MM.1S (cell line): Measurements from ENCODE around the gene HRNR.

ENCODE experiments used
- DNase-seq: peaks from one replicate; pipeline ENCODE4 v3.0.0-alpha.2; 2015
- H2AFZ ChIP-seq: fragments of 300-600 bp; sonication (generic); 2 replicates; pipeline ENCODE4 v1.6.0; 2016; ENCODE audit warnings: antibody characterized with exemption, low read length
- H3F3A ChIP-seq: fragments of 300-600 bp; sonication (generic); 2 replicates; pipeline ENCODE4 v1.6.1; 2016; ENCODE audit warnings: mild to moderate bottlenecking, antibody characterized with exemption, low read length, moderate library complexity, mixed read lengths; ENCODE audit not compliant: insufficient read depth
- H3K27ac ChIP-seq: fragments of 300-600 bp; sonication (generic); 2 replicates; pipeline ENCODE4 v1.5.1; 2016; ENCODE audit warnings: mild to moderate bottlenecking, low read length
- H3K27me3 ChIP-seq: fragments of 300-600 bp; sonication (generic); replicated peaks from 2 replicates; pipeline ENCODE4 v1.6.0; 2016; ENCODE audit warnings: low read length; ENCODE audit not compliant: insufficient read depth
- H3K36me3 ChIP-seq: fragments of 300-600 bp; sonication (generic); replicated peaks from 2 replicates; pipeline ENCODE4 v1.6.1; 2016; ENCODE audit warnings: mild to moderate bottlenecking, low read length, mixed read lengths; ENCODE audit not compliant: insufficient read depth
- H3K4me1 ChIP-seq: fragments of 300-600 bp; sonication (generic); 2 replicates; pipeline ENCODE4 v1.6.1; 2016; ENCODE audit warnings: low read length, mixed read lengths
- H3K4me2 ChIP-seq: fragments of 300-600 bp; sonication (generic); 2 replicates; pipeline ENCODE4 v1.6.0; 2016; ENCODE audit warnings: low read depth, low read length
- H3K4me3 ChIP-seq: fragments of 300-600 bp; sonication (generic); 2 replicates; pipeline ENCODE4 v1.5.1; 2016; ENCODE audit warnings: low read length, mixed read lengths
- H3K79me2 ChIP-seq: fragments of 300-600 bp; sonication (generic); 2 replicates; pipeline ENCODE4 v1.6.1; 2016; ENCODE audit warnings: mixed run types, low read length, mixed read lengths
- H3K9ac ChIP-seq: fragments of 300-600 bp; sonication (generic); 2 replicates; pipeline ENCODE4 v1.6.1; 2016; ENCODE audit warnings: low read length, mixed read lengths
- H3K9me2 ChIP-seq: fragments of 300-600 bp; sonication (generic); replicated peaks from 2 replicates; pipeline ENCODE4 v1.6.1; 2016; ENCODE audit warnings: mild to moderate bottlenecking, low read length, mixed read lengths; ENCODE audit not compliant: insufficient read depth
- H3K9me3 ChIP-seq: fragments of 300-600 bp; sonication (generic); replicated peaks from 2 replicates; pipeline ENCODE4 v1.6.1; 2016; ENCODE audit warnings: mild to moderate bottlenecking, low read length, mixed read lengths; ENCODE audit not compliant: insufficient read depth
- H4K20me1 ChIP-seq: fragments of 300-600 bp; sonication (generic); 2 replicates; pipeline ENCODE4 v1.6.1; 2016; ENCODE audit warnings: mild to moderate bottlenecking, low read length, moderate library complexity, mixed read lengths; ENCODE audit not compliant: insufficient read depth
- CTCF ChIP-seq: fragments of 300-600 bp; sonication (generic); IDR thresholded peaks from 2 replicates; pipeline ENCODE4 v1.5.1; 2016; ENCODE audit warnings: antibody characterized with exemption, low read length, mixed read lengths
- EZH2 ChIP-seq: fragments of 300-600 bp; sonication (generic); optimal IDR thresholded peaks from 2 replicates; pipeline ENCODE3; 2017; ENCODE audit warnings: low read depth, mild to moderate bottlenecking, antibody characterized with exemption, low read length, mixed read lengths
- EZH2phosphoT487 ChIP-seq: fragments of 300-600 bp; sonication (generic); IDR thresholded peaks from 2 replicates; pipeline ENCODE4 v1.6.1; 2018; ENCODE audit warnings: antibody characterized with exemption, low read length

HRNR gene

GRCh38 chr1:152190589-152190988, 33.4 kb downstream of the HRNR start:
- TF ChIP-seq EZH2 (no peak), EZH2phosphoT487 (no peak), CTCF (no peak)
- no peak overlapping the region for H3K4me3 ChIP-seq
- H3K9ac ChIP-seq, result no peak overlapping the region
- H3K9me2 ChIP-seq, result no peaks in the 10 kb centered on the region
- no peak overlapping the region for H3K27ac ChIP-seq
- H3K9me3 ChIP-seq, result no peaks in the 10 kb centered on the region
- peaks cover 30% of the 10 kb centered on the region for H3K27me3 ChIP-seq
- H3K79me2 ChIP-seq, result no peaks in the 10 kb centered on the region
- no peaks in the 10 kb centered on the region for H3K36me3 ChIP-seq
- H3K4me2 ChIP-seq, result no peak overlapping the region
- DNase-seq, result no peak
- H4K20me1 ChIP-seq, result no peaks in the 10 kb centered on the region
- no peaks in the 10 kb centered on the region for H3F3A ChIP-seq
- no peak overlapping the region for H2AFZ ChIP-seq
- 0 out of 2 replicates have a peak, but pooled peaks cover 6% of the 10 kb centered on the region for H3K4me1 ChIP-seq

GRCh38 chr1:152189657-152190442, 34.1 kb downstream of the HRNR start:
- no peaks in the 10 kb centered on the region for H3K9me3 ChIP-seq
- no peaks in the 10 kb centered on the region for H3K36me3 ChIP-seq
- H3K27me3 ChIP-seq, result peaks cover 30% of the 10 kb centered on the region
- no peak overlapping the region for H3K27ac ChIP-seq
- H3K79me2 ChIP-seq, result no peaks in the 10 kb centered on the region
- H3K9me2 ChIP-seq, result no peaks in the 10 kb centered on the region
- no peak for TF ChIP-seq EZH2phosphoT487
- no peak for TF ChIP-seq EZH2
- TF ChIP-seq CTCF, result peak; percentile 95
- H3F3A ChIP-seq, result no peaks in the 10 kb centered on the region
- H3K9ac ChIP-seq, result no peak overlapping the region
- peak overlapping the region; percentile 74 for H3K4me3 ChIP-seq
- H3K4me2 ChIP-seq, result peak overlapping the region; percentile 98
- no peaks in the 10 kb centered on the region for H4K20me1 ChIP-seq
- peak overlapping the region; percentile 87; the same call in 1 of the 2 replicates for H2AFZ ChIP-seq
- 0 out of 2 replicates have a peak, but pooled peaks cover 6% of the 10 kb centered on the region for H3K4me1 ChIP-seq
- peak; percentile 83 for DNase-seq

- no peaks in the 10 kb centered on the region for H3K9me3 ChIP-seq
- no peaks in the 10 kb centered on the region for H4K20me1 ChIP-seq
- H3K4me1 ChIP-seq, result 0 out of 2 replicates have a peak, but pooled peaks cover 6% of the 10 kb centered on the region
- no peaks in the 10 kb centered on the region for H3F3A ChIP-seq
- peak overlapping the region; percentile 98 for H3K4me2 ChIP-seq
- no peaks in the 10 kb centered on the region for H3K9me2 ChIP-seq
- no peaks in the 10 kb centered on the region for H3K36me3 ChIP-seq
- peak overlapping the region; percentile 74 for H3K4me3 ChIP-seq
- peak overlapping the region; percentile 15; the same call in 1 of the 2 replicates for H3K9ac ChIP-seq
- no peak overlapping the region for H3K27ac ChIP-seq
- TF ChIP-seq EZH2 (peak; percentile 39), CTCF (peak; percentile 99), EZH2phosphoT487 (no peak)
- H2AFZ ChIP-seq, result peak overlapping the region; percentile 87
- no peaks in the 10 kb centered on the region for H3K79me2 ChIP-seq
- DNase-seq, result peak; percentile 89
- peaks cover 30% of the 10 kb centered on the region for H3K27me3 ChIP-seq
These were observed 35.1 kb downstream of the HRNR start for GRCh38 chr1:152188673-152189591.
